Activated CD4-positive, alpha-beta T cell treated with anti-CD3 and anti-CD28 coated beads, Interleukin-2, amount 50 U/mL, for 16 hours (primary cell): Measurements from ENCODE around the gene RNF213.
"Not testable (repeated sequence)": the region's sequence is repeated elsewhere in the genome, so short reads cannot be mapped to it uniquely, and the experiment has no call there.

Source experiments
- DNase-seq: peaks from one replicate; pipeline ENCODE4 v3.0.0-alpha.2; 2020

RNF213 gene

GRCh38 chr17:80327518-80327917 lies 66.9 kb downstream of the RNF213 start:
- DNase-seq, result no peak

- DNase-seq, result no peak
Measured at GRCh38 chr17:80328634-80329380, 68.2 kb downstream of the RNF213 start.

GRCh38 chr17:80329421-80329820 lies 68.8 kb downstream of the RNF213 start:
- not testable (repeated sequence) for DNase-seq

GRCh38 chr17:80330276-80330675 lies 69.6 kb downstream of the RNF213 start:
- no peak for DNase-seq

- not testable (repeated sequence) for DNase-seq
Measured at GRCh38 chr17:80330938-80331337, 70.3 kb downstream of the RNF213 start.

- DNase-seq, result no peak
Measured at GRCh38 chr17:80331820-80332219, 71.2 kb downstream of the RNF213 start.

- DNase-seq, result no peak
Measured at GRCh38 chr17:80337195-80337895, 76.7 kb downstream of the RNF213 start.

- no peak for DNase-seq
Measured at GRCh38 chr17:80339118-80339517, 78.5 kb downstream of the RNF213 start.

GRCh38 chr17:80339731-80340456 lies 79.2 kb downstream of the RNF213 start:
- no peak for DNase-seq

GRCh38 chr17:80345321-80345720 lies 84.7 kb downstream of the RNF213 start:
- DNase-seq, result no peak

GRCh38 chr17:80345841-80346497 lies 85.3 kb downstream of the RNF213 start:
- DNase-seq, result no peak

GRCh38 chr17:80346498-80347275 lies 86.0 kb downstream of the RNF213 start:
- no peak for DNase-seq

- DNase-seq, result no peak
Measured at GRCh38 chr17:80347536-80347935, 86.9 kb downstream of the RNF213 start.

- DNase-seq, result no peak
Measured at GRCh38 chr17:80347948-80348351, 87.3 kb downstream of the RNF213 start.

GRCh38 chr17:80348551-80349150 lies 88.0 kb downstream of the RNF213 start:
- DNase-seq, result no peak

- no peak for DNase-seq
Measured at GRCh38 chr17:80349151-80349651, 88.5 kb downstream of the RNF213 start.

- DNase-seq, result no peak
Measured at GRCh38 chr17:80349751-80350150, 89.1 kb downstream of the RNF213 start.

GRCh38 chr17:80352216-80352895 lies 91.7 kb downstream of the RNF213 start:
- no peak for DNase-seq

- DNase-seq, result no peak
Measured at GRCh38 chr17:80352991-80353665, 92.5 kb downstream of the RNF213 start.

- no peak for DNase-seq
Measured at GRCh38 chr17:80353718-80354275, 93.1 kb downstream of the RNF213 start.
